22Rv1 (cell line): ENCODE data around the gene CIRBP.

Experiments used
- ZFX ChIP-seq: fragments of 450-650 bp; IDR thresholded peaks from 2 replicates; pipeline ENCODE4 v1.6.1; 2017; ENCODE audit warnings: antibody characterized with exemption, borderline replicate concordance
- TF ChIP-seq, protein P1 (sequence below): fragments of 450-650 bp; IDR thresholded peaks from 2 replicates; pipeline ENCODE4 v1.5.1; 2017; ENCODE audit warnings: mild to moderate bottlenecking

GRCh38 chr19:1256646-1257474, 12.3 kb upstream of the CIRBP start:
- TF ChIP-seq, protein P1, sequence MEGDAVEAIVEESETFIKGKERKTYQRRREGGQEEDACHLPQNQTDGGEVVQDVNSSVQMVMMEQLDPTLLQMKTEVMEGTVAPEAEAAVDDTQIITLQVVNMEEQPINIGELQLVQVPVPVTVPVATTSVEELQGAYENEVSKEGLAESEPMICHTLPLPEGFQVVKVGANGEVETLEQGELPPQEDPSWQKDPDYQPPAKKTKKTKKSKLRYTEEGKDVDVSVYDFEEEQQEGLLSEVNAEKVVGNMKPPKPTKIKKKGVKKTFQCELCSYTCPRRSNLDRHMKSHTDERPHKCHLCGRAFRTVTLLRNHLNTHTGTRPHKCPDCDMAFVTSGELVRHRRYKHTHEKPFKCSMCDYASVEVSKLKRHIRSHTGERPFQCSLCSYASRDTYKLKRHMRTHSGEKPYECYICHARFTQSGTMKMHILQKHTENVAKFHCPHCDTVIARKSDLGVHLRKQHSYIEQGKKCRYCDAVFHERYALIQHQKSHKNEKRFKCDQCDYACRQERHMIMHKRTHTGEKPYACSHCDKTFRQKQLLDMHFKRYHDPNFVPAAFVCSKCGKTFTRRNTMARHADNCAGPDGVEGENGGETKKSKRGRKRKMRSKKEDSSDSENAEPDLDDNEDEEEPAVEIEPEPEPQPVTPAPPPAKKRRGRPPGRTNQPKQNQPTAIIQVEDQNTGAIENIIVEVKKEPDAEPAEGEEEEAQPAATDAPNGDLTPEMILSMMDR = no peak
- TF ChIP-seq ZFX = no peak
